ENCODE results near the gene PXT1.
"Not testable (repeated sequence)": the region's sequence is repeated elsewhere in the genome, so short reads cannot be mapped to it uniquely, and the experiment has no call there.

PXT1 gene

GRCh38 chr6:36364669-36365479, 77.8 kb downstream of the PXT1 start:
- peak; percentile 64 for DNase-seq (ENCODE audit: low read depth)
- TF ChIP-seq CTCF (IDR thresholded peaks at IDR 0.05; ENCODE audit: low read length, missing control alignments): no peak

GRCh38 chr6:36364061-36364635, 78.5 kb downstream of the PXT1 start:
- not testable (repeated sequence) for DNase-seq (ENCODE audit: low read depth); H3K4me3 ChIP-seq (replicated peaks; ENCODE audit: low read depth, low read length)

More at GRCh38 chr6:36364669-36365479, 77.8 kb downstream of the PXT1 start:
- no peak overlapping the region for H3K4me3 ChIP-seq (replicated peaks; ENCODE audit: low read depth, low read length)

- H3K4me3 ChIP-seq (replicated peaks; ENCODE audit: low read depth, low read length); DNase-seq (ENCODE audit: low read depth): not testable (repeated sequence)
Measured at GRCh38 chr6:36363371-36363752, 79.3 kb downstream of the PXT1 start.

- DNase-seq (ENCODE audit: low read depth): peak; percentile 21
- H3K4me3 ChIP-seq (replicated peaks; ENCODE audit: low read depth, low read length): no peak overlapping the region
- no peak for TF ChIP-seq CTCF (IDR thresholded peaks at IDR 0.05; ENCODE audit: low read length, missing control alignments)
Measured at GRCh38 chr6:36362551-36363370, 79.9 kb downstream of the PXT1 start.

- no peak overlapping the region for H3K4me3 ChIP-seq (replicated peaks; ENCODE audit: low read depth, low read length)
- DNase-seq (ENCODE audit: low read depth): no peak
- TF ChIP-seq CTCF (IDR thresholded peaks at IDR 0.05; ENCODE audit: low read length, missing control alignments): no peak
Measured at GRCh38 chr6:36361071-36361470, 81.6 kb downstream of the PXT1 start.

GRCh38 chr6:36360241-36361054, 82.2 kb downstream of the PXT1 start:
- no peak overlapping the region for H3K4me3 ChIP-seq (replicated peaks; ENCODE audit: low read depth, low read length)
- peak; percentile 74 for TF ChIP-seq CTCF (IDR thresholded peaks at IDR 0.05; ENCODE audit: low read length, missing control alignments)
- DNase-seq (ENCODE audit: low read depth): peak; percentile 86

GRCh38 chr6:36358226-36358915, 84.3 kb downstream of the PXT1 start:
- H3K4me3 ChIP-seq (replicated peaks; ENCODE audit: low read depth, low read length): no peak overlapping the region
- DNase-seq (ENCODE audit: low read depth): peak; percentile 92
- no peak for TF ChIP-seq CTCF (IDR thresholded peaks at IDR 0.05; ENCODE audit: low read length, missing control alignments)
